WTC11 (cell line): ENCODE data around the gene GLS.

Source experiments
- ATF2 ChIP-seq: sonication (generic); formaldehyde crosslinking; IDR thresholded peaks from 2 replicates; pipeline ENCODE4 v1.8.1; 2022; ENCODE audit warnings: low read depth, missing genetic modification reagents, borderline replicate concordance
- CTCF ChIP-seq: fragments of 200-600 bp; IDR thresholded peaks from 2 replicates; pipeline ENCODE4 v1.8.0; 2022; ENCODE audit warnings: antibody characterized with exemption
- GABPB1 ChIP-seq: sonication (generic); formaldehyde crosslinking; IDR thresholded peaks from 2 replicates; pipeline ENCODE4 v1.8.1; 2023; ENCODE audit warnings: mild to moderate bottlenecking, missing genetic modification reagents
- NFYB ChIP-seq: sonication (generic); formaldehyde crosslinking; conservative IDR thresholded peaks from 2 replicates; pipeline ENCODE4 v1.8.0; 2022; ENCODE audit warnings: low read depth, missing genetic modification reagents
- TF ChIP-seq, protein P1 (sequence below): sonication (generic); formaldehyde crosslinking; IDR thresholded peaks from 2 replicates; pipeline ENCODE4 v1.8.0; 2022; ENCODE audit warnings: mild to moderate bottlenecking, missing genetic modification reagents
- TF ChIP-seq, protein P2 (sequence below): sonication (generic); formaldehyde crosslinking; IDR thresholded peaks from 2 replicates; pipeline ENCODE4 v1.8.1; 2023; ENCODE audit warnings: mild to moderate bottlenecking, missing genetic modification reagents, moderate library complexity

DNA sequence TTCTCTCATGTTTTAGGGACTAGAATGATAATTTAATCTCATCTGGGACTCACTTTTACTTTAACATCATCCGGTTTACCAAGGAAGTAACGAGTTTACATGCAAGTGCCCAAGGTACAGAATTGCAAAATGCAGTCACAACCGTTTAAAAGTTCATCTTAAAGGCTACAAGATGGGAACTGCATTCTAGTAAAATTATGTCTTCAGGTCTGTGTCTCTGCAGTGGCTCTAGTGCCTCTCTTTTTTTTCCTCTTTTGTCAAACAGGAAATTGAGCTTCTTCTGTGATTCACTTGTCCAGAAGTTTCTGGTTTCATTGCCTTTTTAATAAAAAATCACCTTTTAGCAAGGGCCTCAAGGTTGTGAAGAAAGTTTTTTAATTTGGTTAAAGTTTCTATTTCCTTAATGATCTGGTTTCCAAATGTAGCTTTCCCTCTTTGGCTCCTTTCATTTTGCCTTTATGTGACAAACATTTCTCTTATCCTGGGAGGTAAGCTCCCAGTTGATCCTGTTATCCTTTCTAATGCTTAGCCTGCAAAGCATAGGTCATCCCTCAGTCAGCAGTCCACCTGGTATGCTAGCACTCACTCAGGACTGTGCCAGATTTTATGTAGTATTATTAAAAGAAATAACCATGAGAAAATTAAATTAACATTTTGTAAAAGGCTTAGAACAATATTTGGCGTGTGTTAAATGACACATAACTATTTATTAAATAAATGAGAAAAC lies 2.4 kb downstream of the GLS start:
- TF ChIP-seq CTCF: no peak
- TF ChIP-seq, protein P1, sequence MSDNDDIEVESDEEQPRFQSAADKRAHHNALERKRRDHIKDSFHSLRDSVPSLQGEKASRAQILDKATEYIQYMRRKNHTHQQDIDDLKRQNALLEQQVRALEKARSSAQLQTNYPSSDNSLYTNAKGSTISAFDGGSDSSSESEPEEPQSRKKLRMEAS (CRISPR knock-in tag): no peak
- TF ChIP-seq NFYB (CRISPR knock-in tag): no peak
- TF ChIP-seq ATF2: no peak
- TF ChIP-seq GABPB1 (CRISPR knock-in tag): no peak
- TF ChIP-seq, protein P2, sequence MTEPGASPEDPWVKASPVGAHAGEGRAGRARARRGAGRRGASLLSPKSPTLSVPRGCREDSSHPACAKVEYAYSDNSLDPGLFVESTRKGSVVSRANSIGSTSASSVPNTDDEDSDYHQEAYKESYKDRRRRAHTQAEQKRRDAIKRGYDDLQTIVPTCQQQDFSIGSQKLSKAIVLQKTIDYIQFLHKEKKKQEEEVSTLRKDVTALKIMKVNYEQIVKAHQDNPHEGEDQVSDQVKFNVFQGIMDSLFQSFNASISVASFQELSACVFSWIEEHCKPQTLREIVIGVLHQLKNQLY (CRISPR knock-in tag): no peak
